Inflammatory macrophage treated with lipopolysaccharide for 4 hours (primary cell): ENCODE results near the gene GNMT.
"Not testable (repeated sequence)": the region's sequence is repeated elsewhere in the genome, so short reads cannot be mapped to it uniquely, and the experiment has no call there.

ENCODE experiments used
- DNase-seq: peaks from one replicate; pipeline ENCODE4 v3.0.0-alpha.2; 2020

GNMT gene

GRCh38 chr6:42960243-42961019 lies at the start of gene GNMT:
Gene GNMT (plus strand): TSS chr6:42960754. CDS start chr6:42960768, 14 bp downstream.
- no peak for DNase-seq

- DNase-seq, result no peak
Measured at GRCh38 chr6:42911171-42912021, 49.2 kb upstream of the GNMT start.

GRCh38 chr6:42914546-42914945 lies 46.0 kb upstream of the GNMT start:
- no peak for DNase-seq

GRCh38 chr6:42915732-42916131 lies 44.8 kb upstream of the GNMT start, which contains the start of gene PTCRA:
Gene PTCRA (plus strand): TSS chr6:42916053. CDS start chr6:42916070, 17 bp downstream.
- no peak for DNase-seq

GRCh38 chr6:42916288-42916687 lies 44.3 kb upstream of the GNMT start:
- no peak for DNase-seq

GRCh38 chr6:42921801-42922200 lies 38.8 kb upstream of the GNMT start:
- DNase-seq, result no peak

GRCh38 chr6:42923666-42924065 lies 36.9 kb upstream of the GNMT start:
- peak; percentile 79 for DNase-seq

- no peak for DNase-seq
Measured at GRCh38 chr6:42925248-42925857, 35.2 kb upstream of the GNMT start.

- DNase-seq, result peak; percentile 94
Measured at GRCh38 chr6:42928986-42929820, 31.4 kb upstream of the GNMT start, which contains the start of gene CNPY3. Gene CNPY3 (plus strand): TSS chr6:42929480. CDS start chr6:42929571, 91 bp downstream.

- DNase-seq, result peak; percentile 96
Measured at GRCh38 chr6:42929821-42930360, 30.7 kb upstream of the GNMT start.

GRCh38 chr6:42932412-42932811 lies 28.1 kb upstream of the GNMT start:
- DNase-seq, result no peak

GRCh38 chr6:42933205-42933604 lies 27.3 kb upstream of the GNMT start:
- DNase-seq, result peak; percentile 76

GRCh38 chr6:42935322-42935721 lies 25.2 kb upstream of the GNMT start:
- DNase-seq, result no peak

- no peak for DNase-seq
Measured at GRCh38 chr6:42936398-42936797, 24.2 kb upstream of the GNMT start.

- no peak for DNase-seq
Measured at GRCh38 chr6:42937548-42938427, 22.8 kb upstream of the GNMT start.

GRCh38 chr6:42938428-42938796 lies 22.1 kb upstream of the GNMT start:
- DNase-seq, result no peak

GRCh38 chr6:42938987-42939809 lies 21.4 kb upstream of the GNMT start:
- no peak for DNase-seq

- DNase-seq, result no peak
Measured at GRCh38 chr6:42939810-42940167, 20.8 kb upstream of the GNMT start.

- DNase-seq, result no peak
Measured at GRCh38 chr6:42940493-42941045, 20.0 kb upstream of the GNMT start.

- not testable (repeated sequence) for DNase-seq
Measured at GRCh38 chr6:42941356-42941755, 19.2 kb upstream of the GNMT start.
